ENCODE results near the gene CES2.

- TF ChIP-seq CTCF (IDR thresholded peaks at IDR 0.05): no peak
- no peak for TF ChIP-seq POLR2A (IDR thresholded peaks at IDR 0.05)
Measured at GRCh38 chr16:66968847-66969246, 33.5 kb downstream of the CES2 start.
